Epithelial cell of proximal tubule (primary cell): ENCODE data around the gene SYT14. TPM values are rescaled to one million over a fixed set of nuclear protein-coding genes. Genes with fewer than 3 reads are reported as not detected.

ENCODE experiments used
- DNase-seq: peaks from one replicate; pipeline ENCODE4 v3.0.0-alpha.2; 2011; ENCODE audit warnings: low read depth
- H3K4me3 ChIP-seq: 2 replicates; pipeline ENCODE4 v1.5.1; 2011; ENCODE audit warnings: low read depth, mild to moderate bottlenecking, low read length
- total RNA-seq: library from RNA; depleted of rRNA; stranded (reverse); fragments of >200 nt; gene quantifications from 2 replicates; pipeline ENCODE4 v1.2.3, GENCODE V29; 2015
- TF ChIP-seq, protein P1 (sequence below): conservative IDR thresholded peaks from 2 replicates; pipeline ENCODE4 v1.5.1; 2012; ENCODE audit warnings: low read depth, mild to moderate bottlenecking, low read length

Gene SYT14
- total RNA-seq, 1 donor from 2014 or later: 3.9 TPM

DNA sequence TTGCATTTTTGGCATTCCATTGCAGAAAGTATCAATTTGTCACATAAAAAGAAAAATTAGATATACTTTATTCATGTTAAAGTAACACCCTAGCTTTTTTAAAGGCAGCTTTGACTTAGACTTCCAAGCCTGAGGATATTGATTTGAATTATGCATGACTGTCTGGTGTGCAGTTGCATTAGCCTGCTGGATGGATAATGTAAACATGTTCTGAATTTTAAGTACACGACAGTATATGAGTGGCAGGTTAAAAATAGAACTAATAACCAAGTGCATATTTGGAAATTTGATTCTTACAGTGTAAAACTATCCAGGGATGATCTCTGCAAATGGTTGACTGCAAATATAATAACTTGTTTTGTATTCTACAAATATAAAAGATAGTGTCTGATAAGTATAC is 124.0 kb downstream of the SYT14 start:
- H3K4me3 ChIP-seq: no peak overlapping the region
- DNase-seq: no peak
- TF ChIP-seq, protein P1, sequence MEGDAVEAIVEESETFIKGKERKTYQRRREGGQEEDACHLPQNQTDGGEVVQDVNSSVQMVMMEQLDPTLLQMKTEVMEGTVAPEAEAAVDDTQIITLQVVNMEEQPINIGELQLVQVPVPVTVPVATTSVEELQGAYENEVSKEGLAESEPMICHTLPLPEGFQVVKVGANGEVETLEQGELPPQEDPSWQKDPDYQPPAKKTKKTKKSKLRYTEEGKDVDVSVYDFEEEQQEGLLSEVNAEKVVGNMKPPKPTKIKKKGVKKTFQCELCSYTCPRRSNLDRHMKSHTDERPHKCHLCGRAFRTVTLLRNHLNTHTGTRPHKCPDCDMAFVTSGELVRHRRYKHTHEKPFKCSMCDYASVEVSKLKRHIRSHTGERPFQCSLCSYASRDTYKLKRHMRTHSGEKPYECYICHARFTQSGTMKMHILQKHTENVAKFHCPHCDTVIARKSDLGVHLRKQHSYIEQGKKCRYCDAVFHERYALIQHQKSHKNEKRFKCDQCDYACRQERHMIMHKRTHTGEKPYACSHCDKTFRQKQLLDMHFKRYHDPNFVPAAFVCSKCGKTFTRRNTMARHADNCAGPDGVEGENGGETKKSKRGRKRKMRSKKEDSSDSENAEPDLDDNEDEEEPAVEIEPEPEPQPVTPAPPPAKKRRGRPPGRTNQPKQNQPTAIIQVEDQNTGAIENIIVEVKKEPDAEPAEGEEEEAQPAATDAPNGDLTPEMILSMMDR: no peak

DNA sequence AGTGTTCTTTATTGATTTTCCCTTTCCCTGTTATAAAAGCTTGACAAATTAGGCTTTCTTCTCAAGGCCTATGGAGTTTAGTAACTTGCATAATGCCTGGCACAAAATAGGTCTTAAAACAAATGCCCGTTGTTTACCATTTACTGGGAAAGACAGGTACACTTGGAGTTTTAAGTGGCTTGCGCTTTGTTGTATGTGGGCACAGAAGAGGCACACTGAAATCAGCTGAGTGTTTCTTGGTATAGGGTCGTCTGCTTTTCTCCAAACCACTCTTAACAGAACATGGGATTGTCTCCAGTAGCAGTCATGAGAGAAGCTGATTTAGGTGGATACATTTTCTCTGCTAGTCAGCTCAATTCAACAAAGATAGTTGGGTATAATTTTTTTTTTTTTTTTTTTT is 132.5 kb downstream of the SYT14 start:
- TF ChIP-seq, protein P1: no peak
- DNase-seq: no peak
- no peak overlapping the region for H3K4me3 ChIP-seq

DNA sequence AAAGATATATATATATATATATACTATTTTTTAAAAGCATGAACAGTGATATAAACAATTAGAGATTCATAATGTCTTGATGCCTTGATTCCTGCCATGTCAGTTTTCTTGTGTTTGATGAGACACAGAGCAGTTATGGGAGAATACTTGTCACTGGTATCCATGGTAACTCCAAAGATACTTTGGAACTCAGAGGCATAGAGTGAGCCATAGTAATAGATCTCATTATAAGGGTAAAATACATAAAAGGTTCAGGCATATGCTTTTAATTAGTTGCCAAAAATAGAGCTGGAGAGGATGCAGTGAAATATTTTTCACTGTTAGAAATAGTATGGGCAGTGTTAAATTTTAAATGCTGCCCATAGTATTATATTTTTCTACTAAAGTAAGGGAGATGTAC is 134.1 kb downstream of the SYT14 start:
- TF ChIP-seq, protein P1: no peak
- no peak overlapping the region for H3K4me3 ChIP-seq
- DNase-seq: no peak

DNA sequence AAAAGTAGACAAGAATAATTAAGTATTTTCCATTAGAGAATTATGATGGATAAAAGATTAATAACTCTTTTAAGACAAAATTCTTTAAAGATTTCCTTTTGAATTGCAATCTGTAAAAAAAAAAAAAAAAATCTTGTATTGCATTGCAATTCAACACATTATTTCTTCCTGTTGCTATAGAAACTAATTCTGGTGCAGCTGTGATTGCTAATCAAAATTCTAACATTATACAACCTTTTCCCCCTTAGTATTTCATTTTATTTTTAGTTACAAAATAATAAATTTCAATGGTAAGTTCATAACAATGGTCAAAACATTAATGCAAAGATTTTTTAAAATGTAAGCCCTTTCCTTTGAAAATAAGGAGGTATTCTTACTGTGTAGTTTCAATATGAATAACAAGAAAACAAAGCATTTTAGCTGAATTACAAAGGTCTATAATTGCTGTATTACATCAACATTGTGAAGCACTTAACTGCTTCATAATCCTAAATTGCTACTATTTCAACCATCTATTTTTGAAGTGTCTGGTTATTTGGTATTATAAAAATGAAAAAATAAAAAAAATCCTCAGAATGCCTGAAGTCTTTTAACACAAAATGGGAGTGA is 135.0 kb downstream of the SYT14 start:
- TF ChIP-seq, protein P1: no peak
- no peak overlapping the region for H3K4me3 ChIP-seq
- no peak for DNase-seq

DNA sequence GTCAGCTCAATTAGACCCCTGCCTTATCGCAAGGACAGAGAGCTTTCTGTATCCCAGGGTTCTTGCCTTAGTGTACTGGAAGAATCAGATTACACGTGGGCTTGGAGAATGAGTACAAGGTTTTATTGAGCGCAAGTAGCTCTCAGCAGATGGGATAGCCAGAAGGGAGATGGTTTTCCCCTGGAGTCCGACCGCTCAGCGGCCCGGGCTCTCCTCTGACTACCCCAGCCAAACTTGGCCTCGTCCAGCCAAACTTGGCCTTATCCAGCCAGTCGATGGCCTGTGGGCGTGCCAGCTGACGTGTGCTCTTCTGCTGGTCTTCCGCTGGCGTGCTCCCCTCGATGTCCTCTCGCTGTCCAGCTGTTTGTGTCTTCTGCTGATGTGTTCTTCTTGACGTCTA is 136.9 kb downstream of the SYT14 start:
- no peak for DNase-seq
- H3K4me3 ChIP-seq: no peak overlapping the region
- TF ChIP-seq, protein P1: no peak

DNA sequence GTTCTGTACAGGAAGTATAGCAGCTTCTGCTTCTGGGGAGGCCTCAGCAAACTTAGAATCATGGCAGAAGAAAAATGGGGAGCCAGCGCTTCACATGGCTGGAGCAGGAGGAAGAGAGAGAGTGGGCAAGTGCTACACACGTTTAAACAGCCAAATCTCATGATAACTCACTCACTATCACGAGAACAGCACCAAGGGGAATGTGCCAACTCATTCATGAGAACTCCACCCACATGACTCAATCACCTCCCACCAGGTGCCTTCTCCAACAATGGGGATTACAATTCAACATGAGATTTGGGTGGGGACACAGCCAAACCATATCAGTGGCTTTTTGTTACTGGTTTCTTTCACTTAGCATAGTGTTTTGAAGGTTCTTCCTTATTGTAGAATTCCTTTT is 138.6 kb downstream of the SYT14 start:
- no peak overlapping the region for H3K4me3 ChIP-seq
- TF ChIP-seq, protein P1: no peak
- DNase-seq: no peak

DNA sequence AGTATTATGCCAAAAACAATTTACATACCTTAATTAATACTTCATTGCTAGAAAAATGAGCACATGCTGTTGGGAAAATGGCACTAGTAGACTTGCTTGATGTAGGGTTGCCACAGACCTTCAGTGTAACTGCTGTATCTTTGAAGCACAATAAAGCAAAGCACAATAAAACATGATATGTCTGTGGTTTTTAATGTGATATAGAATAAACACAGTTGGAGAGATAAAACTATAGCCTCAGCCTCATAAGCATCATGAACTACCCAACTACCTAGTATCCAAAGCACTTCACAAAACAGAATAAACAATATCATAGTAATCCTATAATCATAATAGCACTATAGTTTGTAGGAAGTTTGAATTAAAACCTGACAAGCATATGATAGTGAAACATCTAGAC is 143.5 kb downstream of the SYT14 start:
- no peak for DNase-seq
- no peak overlapping the region for H3K4me3 ChIP-seq
- TF ChIP-seq, protein P1: no peak
